ENCODE results near the gene RIIAD1.
"Not testable (repeated sequence)": the region's sequence is repeated elsewhere in the genome, so short reads cannot be mapped to it uniquely, and the experiment has no call there.

RIIAD1 gene

GRCh38 chr1:151720974-151721787 lies at the start of gene RIIAD1:
RIIAD1 (plus strand) TSS chr1:151721522; CDS start chr1:151721537, 15 bp downstream.
- no peak for DNase-seq (ENCODE audit: low read depth)

- no peak for DNase-seq (ENCODE audit: low read depth)
These were observed 47.9 kb upstream of the RIIAD1 start for GRCh38 chr1:151673407-151673806.

GRCh38 chr1:151680391-151680790 lies 40.9 kb upstream of the RIIAD1 start:
- no peak for DNase-seq (ENCODE audit: low read depth)

GRCh38 chr1:151680826-151681225 lies 40.5 kb upstream of the RIIAD1 start:
- DNase-seq (ENCODE audit: low read depth), result peak; percentile 74

GRCh38 chr1:151681923-151682322 lies 39.4 kb upstream of the RIIAD1 start:
- no peak for DNase-seq (ENCODE audit: low read depth)

- not testable (repeated sequence) for DNase-seq (ENCODE audit: low read depth)
These were observed 38.4 kb upstream of the RIIAD1 start for GRCh38 chr1:151682901-151683300.

GRCh38 chr1:151684128-151684527 lies 37.2 kb upstream of the RIIAD1 start:
- DNase-seq (ENCODE audit: low read depth), result no peak

- no peak for DNase-seq (ENCODE audit: low read depth)
These were observed 34.8 kb upstream of the RIIAD1 start for GRCh38 chr1:151686561-151686960.

- DNase-seq (ENCODE audit: low read depth), result no peak
These were observed 31.8 kb upstream of the RIIAD1 start for GRCh38 chr1:151689494-151689893.

- no peak for DNase-seq (ENCODE audit: low read depth)
These were observed 29.1 kb upstream of the RIIAD1 start for GRCh38 chr1:151692226-151692625.

GRCh38 chr1:151693057-151693651 lies 28.2 kb upstream of the RIIAD1 start:
- no peak for DNase-seq (ENCODE audit: low read depth)

GRCh38 chr1:151701515-151701914 lies 19.8 kb upstream of the RIIAD1 start:
- DNase-seq (ENCODE audit: low read depth), result no peak

GRCh38 chr1:151702936-151703335 lies 18.4 kb upstream of the RIIAD1 start:
- DNase-seq (ENCODE audit: low read depth), result no peak

GRCh38 chr1:151703813-151704212 lies 17.5 kb upstream of the RIIAD1 start:
- DNase-seq (ENCODE audit: low read depth), result no peak

- no peak for DNase-seq (ENCODE audit: low read depth)
These were observed 17.1 kb upstream of the RIIAD1 start for GRCh38 chr1:151704246-151704645.

GRCh38 chr1:151705146-151705545 lies 16.2 kb upstream of the RIIAD1 start:
- no peak for DNase-seq (ENCODE audit: low read depth)

GRCh38 chr1:151705753-151706463 lies 15.4 kb upstream of the RIIAD1 start:
- DNase-seq (ENCODE audit: low read depth), result no peak

- DNase-seq (ENCODE audit: low read depth), result no peak
These were observed 14.6 kb upstream of the RIIAD1 start for GRCh38 chr1:151706464-151707415.

- no peak for DNase-seq (ENCODE audit: low read depth)
These were observed 13.7 kb upstream of the RIIAD1 start for GRCh38 chr1:151707541-151708065.

GRCh38 chr1:151708891-151709290 lies 12.4 kb upstream of the RIIAD1 start:
- DNase-seq (ENCODE audit: low read depth), result no peak

GRCh38 chr1:151710187-151710840 lies 11.0 kb upstream of the RIIAD1 start:
- DNase-seq (ENCODE audit: low read depth), result no peak
